DOHH2 (cell line): ENCODE results near the gene ITGA2.

ENCODE experiments used
- H3F3A ChIP-seq: fragments of 200-600 bp; sonication (generic), shearing (Covaris generic); 2 replicates; pipeline ENCODE4 v1.6.0; 2016; ENCODE audit warnings: antibody characterized with exemption, mild to moderate bottlenecking; ENCODE audit not compliant: control insufficient read depth, insufficient read depth
- H3K27ac ChIP-seq: fragments of 200-600 bp; sonication (generic); 2 replicates; pipeline ENCODE4 v1.5.1; 2014; ENCODE audit warnings: low read depth, mild to moderate bottlenecking, low read length, moderate library complexity
- H3K27me3 ChIP-seq: fragments of 200-600 bp; sonication (generic); 2 replicates; pipeline ENCODE4 v1.6.1; 2014; ENCODE audit warnings: mild to moderate bottlenecking, low read length, mixed read lengths; ENCODE audit not compliant: control insufficient read depth
- H3K36me3 ChIP-seq: fragments of 200-600 bp; sonication (generic); 2 replicates; pipeline ENCODE4 v1.6.1; 2014; ENCODE audit warnings: mild to moderate bottlenecking, low read length, moderate library complexity, mixed read lengths; ENCODE audit not compliant: control insufficient read depth
- H3K4me1 ChIP-seq: fragments of 200-600 bp; sonication (generic); 2 replicates; pipeline ENCODE4 v1.6.1; 2014; ENCODE audit warnings: mild to moderate bottlenecking, low read length, mixed read lengths; ENCODE audit not compliant: control insufficient read depth
- H3K4me2 ChIP-seq: fragments of 200-600 bp; sonication (generic); 2 replicates; pipeline ENCODE4 v1.6.0; 2014; ENCODE audit warnings: mild to moderate bottlenecking, low read length, moderate library complexity
- H3K4me3 ChIP-seq: fragments of 200-600 bp; sonication (generic); 2 replicates; pipeline ENCODE4 v1.5.1; 2014; ENCODE audit warnings: mild to moderate bottlenecking, low read length, mixed read lengths
- H3K79me2 ChIP-seq: fragments of 200-600 bp; sonication (generic); 2 replicates; pipeline ENCODE4 v1.6.1; 2014; ENCODE audit warnings: mild to moderate bottlenecking, low read length, mixed read lengths; ENCODE audit not compliant: control insufficient read depth
- H3K9me2 ChIP-seq: fragments of 200-600 bp; sonication (generic); replicated peaks from 2 replicates; pipeline ENCODE4 v1.6.1; 2014; ENCODE audit warnings: mild to moderate bottlenecking, low read length, mixed read lengths; ENCODE audit not compliant: control insufficient read depth
- H3K9me3 ChIP-seq: fragments of 200-600 bp; sonication (generic); 2 replicates; pipeline ENCODE4 v1.6.1; 2014; ENCODE audit warnings: antibody characterized with exemption, low read length, mixed read lengths; ENCODE audit not compliant: control insufficient read depth, insufficient read depth
- H4K20me1 ChIP-seq: fragments of 200-600 bp; sonication (generic); 2 replicates; pipeline ENCODE4 v1.6.0; 2014; ENCODE audit warnings: low read depth, mild to moderate bottlenecking, antibody characterized with exemption, low read length, moderate library complexity; ENCODE audit not compliant: control insufficient read depth, insufficient read depth
- EZH2phosphoT487 ChIP-seq: fragments of 200-600 bp; sonication (generic); IDR thresholded peaks from 2 replicates; pipeline ENCODE4 v1.6.1; 2017; ENCODE audit warnings: borderline replicate concordance, mild to moderate bottlenecking, antibody characterized with exemption, low read length, moderate library complexity, mixed read lengths
- TF ChIP-seq, protein P1 (sequence below): fragments of 200-600 bp; sonication (generic); IDR thresholded peaks from one replicate; pipeline ENCODE4 v1.5.1; 2014; ENCODE audit warnings: antibody characterized with exemption, mild to moderate bottlenecking, low read depth, low read length; ENCODE audit not compliant: poor library complexity, severe bottlenecking

Gene ITGA2

DNA sequence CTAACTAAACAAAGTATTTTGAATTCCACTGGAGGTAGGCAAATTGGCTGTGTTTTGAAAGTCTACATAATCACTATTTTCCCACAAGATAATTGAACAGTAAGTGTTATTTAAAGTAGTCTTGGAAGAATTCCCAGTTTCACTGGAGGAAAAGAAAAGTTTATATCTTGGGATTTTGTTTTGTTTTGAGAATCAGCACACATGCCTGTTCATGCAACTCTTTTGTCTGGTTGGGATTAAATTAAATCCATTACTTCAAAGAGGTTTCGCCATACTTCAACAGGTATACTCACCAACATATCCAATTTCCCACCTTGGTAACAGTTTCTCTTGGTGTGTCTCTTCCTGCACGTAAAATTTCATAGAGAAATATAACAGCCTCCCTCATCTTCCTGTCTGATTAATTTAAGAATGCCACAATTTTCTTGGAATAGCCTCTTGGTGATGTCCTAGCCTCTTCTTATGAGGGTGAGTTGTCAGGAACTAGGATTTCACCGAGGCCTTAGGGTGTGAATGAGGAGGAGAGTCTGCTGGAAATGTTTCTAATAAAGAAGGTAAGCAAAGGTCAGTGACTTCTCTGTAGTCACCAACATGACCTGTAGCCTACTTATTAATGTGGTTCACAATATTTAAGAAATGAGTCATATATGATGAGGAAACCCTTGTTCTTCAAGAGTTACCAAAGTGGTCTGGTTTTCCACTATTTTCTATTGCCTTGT is 48.1 kb downstream of the ITGA2 start:
- H3F3A ChIP-seq: no peaks in the 10 kb centered on the region
- no peak overlapping the region for H3K4me2 ChIP-seq
- no peaks in the 10 kb centered on the region for H3K27me3 ChIP-seq

DNA sequence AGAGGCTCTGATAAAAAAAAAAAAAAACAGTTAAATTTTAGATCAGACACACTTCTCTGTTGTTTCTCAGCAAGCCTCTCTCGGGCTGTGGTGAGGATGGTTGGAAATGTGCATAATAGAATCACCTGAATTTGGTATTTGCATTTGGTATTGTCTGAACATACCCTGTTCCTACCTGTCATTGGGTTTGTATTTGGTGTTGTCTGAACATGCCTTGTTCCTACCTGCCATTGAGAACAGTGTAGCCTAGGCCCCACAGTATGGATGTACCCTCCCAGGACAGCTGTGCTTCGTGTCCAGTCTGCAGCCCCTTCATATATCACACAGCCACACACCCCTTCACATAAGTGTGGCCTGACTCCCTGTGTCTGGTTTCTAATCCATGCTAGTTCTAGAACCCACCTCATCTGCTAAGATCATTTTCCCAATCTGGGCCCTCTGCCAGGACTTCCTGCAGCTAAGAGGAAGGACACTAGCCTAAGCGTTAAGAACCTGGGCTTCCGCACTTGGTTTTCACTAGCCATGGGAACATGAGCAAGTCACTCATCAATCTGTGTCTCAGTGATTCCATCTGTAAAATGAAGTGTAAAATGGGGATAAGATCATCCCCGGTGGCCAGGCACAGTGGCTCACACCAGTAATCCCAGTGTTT is 49.2 kb downstream of the ITGA2 start:
- Histone ChIP-seq H4K20me1 (no peaks in the 10 kb centered on the region), H3K36me3 (no peaks in the 10 kb centered on the region), H3K9me2 (no peaks in the 10 kb centered on the region), H3K27ac (no peak overlapping the region), H3K9me3 (no peaks in the 10 kb centered on the region), H3K4me1 (no peaks in the 10 kb centered on the region), H3K4me2 (no peak overlapping the region), H3K79me2 (no peaks in the 10 kb centered on the region), H3K4me3 (no peak overlapping the region), H3F3A (no peaks in the 10 kb centered on the region), H3K27me3 (no peaks in the 10 kb centered on the region)
- TF ChIP-seq, protein P1, sequence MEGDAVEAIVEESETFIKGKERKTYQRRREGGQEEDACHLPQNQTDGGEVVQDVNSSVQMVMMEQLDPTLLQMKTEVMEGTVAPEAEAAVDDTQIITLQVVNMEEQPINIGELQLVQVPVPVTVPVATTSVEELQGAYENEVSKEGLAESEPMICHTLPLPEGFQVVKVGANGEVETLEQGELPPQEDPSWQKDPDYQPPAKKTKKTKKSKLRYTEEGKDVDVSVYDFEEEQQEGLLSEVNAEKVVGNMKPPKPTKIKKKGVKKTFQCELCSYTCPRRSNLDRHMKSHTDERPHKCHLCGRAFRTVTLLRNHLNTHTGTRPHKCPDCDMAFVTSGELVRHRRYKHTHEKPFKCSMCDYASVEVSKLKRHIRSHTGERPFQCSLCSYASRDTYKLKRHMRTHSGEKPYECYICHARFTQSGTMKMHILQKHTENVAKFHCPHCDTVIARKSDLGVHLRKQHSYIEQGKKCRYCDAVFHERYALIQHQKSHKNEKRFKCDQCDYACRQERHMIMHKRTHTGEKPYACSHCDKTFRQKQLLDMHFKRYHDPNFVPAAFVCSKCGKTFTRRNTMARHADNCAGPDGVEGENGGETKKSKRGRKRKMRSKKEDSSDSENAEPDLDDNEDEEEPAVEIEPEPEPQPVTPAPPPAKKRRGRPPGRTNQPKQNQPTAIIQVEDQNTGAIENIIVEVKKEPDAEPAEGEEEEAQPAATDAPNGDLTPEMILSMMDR: no peak
- no peak for TF ChIP-seq EZH2phosphoT487

More for the DNA sequence above, 48.1 kb downstream of the ITGA2 start:
- H3K4me3 ChIP-seq: no peak overlapping the region
- no peak overlapping the region for H3K27ac ChIP-seq
- TF ChIP-seq, protein P1: no peak
- no peak for TF ChIP-seq EZH2phosphoT487
- H3K36me3 ChIP-seq: no peaks in the 10 kb centered on the region
- no peaks in the 10 kb centered on the region for H3K9me3 ChIP-seq
- no peaks in the 10 kb centered on the region for H3K4me1 ChIP-seq
- no peaks in the 10 kb centered on the region for H4K20me1 ChIP-seq
- H3K9me2 ChIP-seq: no peaks in the 10 kb centered on the region
- no peaks in the 10 kb centered on the region for H3K79me2 ChIP-seq

DNA sequence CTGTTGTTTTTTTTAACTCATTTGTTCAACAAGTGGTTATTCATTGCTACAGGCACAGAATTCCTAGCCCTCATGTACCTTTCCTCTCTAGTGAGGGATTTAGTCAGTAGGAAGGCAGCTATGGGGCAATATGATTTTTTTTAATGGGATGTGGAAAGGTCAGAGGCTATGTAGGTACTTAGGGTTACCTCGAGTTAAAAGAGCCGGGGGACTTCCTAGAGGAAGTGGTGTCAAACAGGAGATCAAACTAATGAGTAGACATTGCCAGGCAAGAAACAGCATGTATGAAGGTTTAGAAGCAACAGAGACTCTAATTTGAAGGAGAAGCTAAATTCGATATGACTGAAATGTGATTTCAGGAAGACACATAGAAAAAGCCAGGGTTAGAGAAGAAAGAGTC is 50.7 kb downstream of the ITGA2 start:
- Histone ChIP-seq H3K4me2 (no peak overlapping the region), H3K36me3 (no peaks in the 10 kb centered on the region), H3F3A (no peaks in the 10 kb centered on the region), H3K9me2 (no peaks in the 10 kb centered on the region), H3K4me3 (no peak overlapping the region), H3K9me3 (no peaks in the 10 kb centered on the region), H3K27ac (no peak overlapping the region), H4K20me1 (no peaks in the 10 kb centered on the region), H3K27me3 (no peaks in the 10 kb centered on the region), H3K4me1 (no peaks in the 10 kb centered on the region), H3K79me2 (no peaks in the 10 kb centered on the region)
- no peak for TF ChIP-seq EZH2phosphoT487
- TF ChIP-seq, protein P1: no peak
